Activated naive CD8-positive, alpha-beta T cell treated with anti-CD3 and anti-CD28 coated beads for 36 hours (primary cell): ENCODE results near the gene PCDHB6. TPM values are rescaled to one million over a fixed set of nuclear protein-coding genes. Genes with fewer than 3 reads are reported as not detected.
"Not testable (repeated sequence)": the region's sequence is repeated elsewhere in the genome, so short reads cannot be mapped to it uniquely, and the experiment has no call there.

Experiments
- DNase-seq: peaks from one replicate; pipeline ENCODE4 v3.0.0; 2021
- H3K27ac Mint-ChIP-seq: one replicate; pipeline ENCODE4 v1.8.0; 2022; ENCODE audit warnings: mild to moderate bottlenecking, moderate library complexity, mixed read lengths
- H3K27me3 Mint-ChIP-seq: one replicate; pipeline ENCODE4 v1.8.0; 2022; ENCODE audit warnings: mild to moderate bottlenecking, mixed read lengths
- H3K36me3 Mint-ChIP-seq: one replicate; pipeline ENCODE4 v1.8.0; 2021; ENCODE audit warnings: mild to moderate bottlenecking, mixed read lengths
- H3K4me1 Mint-ChIP-seq: one replicate; pipeline ENCODE4 v1.8.0; 2021; ENCODE audit warnings: mixed read lengths
- H3K4me3 Mint-ChIP-seq: one replicate; pipeline ENCODE4 v1.8.0; 2022; ENCODE audit warnings: mild to moderate bottlenecking, moderate library complexity, mixed read lengths
- H3K9me3 Mint-ChIP-seq: one replicate; pipeline ENCODE4 v1.8.0; 2022; ENCODE audit warnings: mixed read lengths
- total RNA-seq, 2 experiments: library from RNA; stranded (reverse); gene quantifications; one replicate each; pipeline ENCODE4 v1.2.3, GENCODE V29; 2021

The PCDHB6 gene
- total RNA-seq, 2 experiments from 2014 or later: not detected

GRCh38 chr5:141150224-141150992 is 551 bp downstream of the PCDHB6 start:
- peaks cover 11% of the 10 kb centered on the region for H3K36me3 Mint-ChIP-seq
- H3K4me1 Mint-ChIP-seq: no peaks in the 10 kb centered on the region
- H3K27ac Mint-ChIP-seq: no peak overlapping the region
- DNase-seq: no peak
- peaks cover 68% of the 10 kb centered on the region for H3K27me3 Mint-ChIP-seq
- H3K9me3 Mint-ChIP-seq: peaks cover 27% of the 10 kb centered on the region
- H3K4me3 Mint-ChIP-seq: no peak overlapping the region

DNA sequence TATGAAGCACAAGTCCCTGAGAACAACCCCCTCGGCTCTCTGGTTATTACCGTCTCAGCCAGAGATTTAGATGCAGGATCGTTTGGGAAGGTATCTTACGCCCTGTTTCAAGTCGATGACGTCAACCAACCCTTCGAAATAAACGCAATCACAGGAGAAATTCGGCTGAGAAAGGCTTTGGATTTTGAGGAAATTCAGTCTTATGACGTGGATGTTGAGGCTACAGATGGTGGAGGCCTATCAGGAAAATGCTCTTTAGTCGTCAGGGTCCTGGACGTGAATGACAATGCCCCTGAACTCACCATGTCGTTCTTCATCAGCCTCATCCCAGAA is 1.1 kb downstream of the PCDHB6 start:
- Mint-ChIP-seq H3K4me1 (no peaks in the 10 kb centered on the region), H3K27me3 (peaks cover 72% of the 10 kb centered on the region), H3K9me3 (peaks cover 28% of the 10 kb centered on the region), H3K4me3 (no peak overlapping the region), H3K27ac (no peak overlapping the region), H3K36me3 (peaks cover 11% of the 10 kb centered on the region)
- no peak for DNase-seq

- Mint-ChIP-seq H3K9me3 (peaks cover 30% of the 10 kb centered on the region), H3K36me3 (peaks cover 14% of the 10 kb centered on the region), H3K27me3 (peaks cover 72% of the 10 kb centered on the region)
- H3K27ac Mint-ChIP-seq, DNase-seq, H3K4me3 Mint-ChIP-seq, H3K4me1 Mint-ChIP-seq: not testable (repeated sequence)
These were observed 1.8 kb downstream of the PCDHB6 start for GRCh38 chr5:141151632-141152031.

DNA sequence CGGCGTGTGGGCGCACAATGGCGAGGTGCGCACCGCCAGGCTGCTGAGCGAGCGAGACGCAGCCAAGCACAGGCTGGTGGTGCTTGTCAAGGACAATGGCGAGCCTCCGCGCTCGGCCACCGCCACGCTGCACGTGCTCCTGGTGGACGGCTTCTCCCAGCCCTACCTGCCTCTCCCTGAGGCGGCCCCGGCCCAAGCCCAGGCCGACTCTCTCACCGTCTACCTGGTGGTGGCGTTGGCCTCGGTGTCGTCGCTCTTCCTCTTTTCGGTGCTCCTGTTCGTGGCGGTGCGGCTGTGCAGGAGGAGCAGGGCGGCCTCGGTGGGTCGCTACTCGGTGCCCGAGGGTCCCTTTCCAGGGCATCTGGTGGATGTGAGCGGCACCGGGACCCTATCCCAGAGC is 2.2 kb downstream of the PCDHB6 start:
- H3K27me3 Mint-ChIP-seq: peaks cover 76% of the 10 kb centered on the region
- H3K27ac Mint-ChIP-seq, DNase-seq, H3K4me3 Mint-ChIP-seq, H3K4me1 Mint-ChIP-seq: not testable (repeated sequence)
- H3K9me3 Mint-ChIP-seq: peaks cover 34% of the 10 kb centered on the region
- H3K36me3 Mint-ChIP-seq: peaks cover 18% of the 10 kb centered on the region

DNA sequence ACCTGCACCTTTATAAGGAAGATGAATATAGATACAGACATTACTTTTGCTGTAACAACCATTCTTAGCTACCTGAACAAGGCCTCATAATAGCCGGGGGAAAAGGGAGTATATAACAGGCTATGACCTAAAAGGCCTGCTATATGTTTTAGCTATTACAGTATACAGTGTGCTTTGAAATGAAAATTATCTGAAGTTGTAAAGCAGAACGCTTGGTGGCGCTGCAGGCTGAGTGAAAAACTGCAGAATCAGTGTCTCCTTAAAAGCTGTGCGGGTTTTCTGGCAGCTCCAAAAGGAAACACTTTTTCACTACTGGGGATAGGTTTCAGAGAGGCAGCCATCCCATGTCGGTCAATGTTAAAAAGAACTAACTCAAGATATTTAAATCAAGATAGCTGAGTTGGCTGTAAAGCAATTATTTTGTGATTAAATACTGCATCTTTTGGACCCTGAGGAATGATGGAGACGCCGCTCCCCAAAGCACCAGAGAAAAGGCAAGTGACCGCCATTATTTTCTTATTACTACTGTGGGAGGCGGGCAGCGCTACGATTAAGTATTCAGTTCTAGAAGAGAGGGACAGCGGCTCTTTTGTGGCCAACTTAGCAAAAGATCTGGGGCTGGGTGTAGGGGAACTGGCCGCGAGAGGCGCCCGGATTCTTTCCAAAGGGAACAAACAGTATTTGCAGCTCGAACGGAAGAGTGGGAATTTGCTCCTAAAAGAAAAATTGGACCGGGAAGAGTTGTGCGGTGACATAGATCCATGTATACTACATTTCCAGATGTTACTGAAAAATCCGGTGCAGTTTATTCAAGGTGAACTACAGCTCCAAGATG is 5.9 kb downstream of the PCDHB6 start:
- peaks cover 60% of the 10 kb centered on the region for H3K27me3 Mint-ChIP-seq

DNA sequence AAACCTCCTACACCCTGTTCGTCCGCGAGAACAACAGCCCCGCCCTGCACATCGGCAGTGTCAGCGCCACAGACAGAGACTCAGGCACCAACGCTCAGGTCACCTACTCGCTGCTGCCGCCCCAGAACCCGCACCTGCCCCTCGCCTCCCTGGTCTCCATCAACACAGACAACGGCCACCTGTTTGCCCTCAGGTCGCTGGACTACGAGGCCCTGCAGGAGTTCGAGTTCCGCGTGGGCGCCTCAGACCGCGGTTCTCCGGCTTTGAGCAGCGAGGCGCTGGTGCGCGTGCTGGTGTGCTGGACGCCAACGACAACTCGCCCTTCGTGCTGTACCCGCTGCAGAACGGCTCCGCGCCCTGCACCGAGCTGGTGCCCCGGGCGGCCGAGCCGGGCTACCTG is 7.5 kb downstream of the PCDHB6 start:
- not testable (repeated sequence) for DNase-seq, H3K4me3 Mint-ChIP-seq, H3K4me1 Mint-ChIP-seq, H3K27ac Mint-ChIP-seq
- peaks cover 21% of the 10 kb centered on the region for H3K9me3 Mint-ChIP-seq
- H3K27me3 Mint-ChIP-seq: peaks cover 53% of the 10 kb centered on the region
- peaks cover 12% of the 10 kb centered on the region for H3K36me3 Mint-ChIP-seq

More for the DNA sequence above, 5.9 kb downstream of the PCDHB6 start:
- Mint-ChIP-seq H3K36me3 (peaks cover 18% of the 10 kb centered on the region), H3K9me3 (peaks cover 31% of the 10 kb centered on the region), H3K27ac (no peak overlapping the region), H3K4me3 (no peak overlapping the region), H3K4me1 (no peaks in the 10 kb centered on the region)
- DNase-seq: no peak

- not testable (repeated sequence) for H3K36me3 Mint-ChIP-seq, H3K4me1 Mint-ChIP-seq, DNase-seq, H3K4me3 Mint-ChIP-seq, H3K27ac Mint-ChIP-seq
- Mint-ChIP-seq H3K27me3 (peaks cover 48% of the 10 kb centered on the region), H3K9me3 (peaks cover 22% of the 10 kb centered on the region)
These were observed 8.0 kb downstream of the PCDHB6 start for GRCh38 chr5:141157901-141158300.

GRCh38 chr5:141172381-141173204 is 22.7 kb downstream of the PCDHB6 start, which contains the start of gene PCDHB7:
Gene PCDHB7, plus strand, starts transcription at chr5:141172644. Its CDS starts 192 bp downstream, at chr5:141172836.
- Mint-ChIP-seq H3K4me3 (no peak within 1 kb of the TSS), H3K27me3 (peaks cover 37% of the 10 kb centered on the region), H3K4me1 (peaks cover 2% of the 10 kb centered on the region), H3K27ac (no peak within 1 kb of the TSS), H3K9me3 (peaks cover 12% of the 10 kb centered on the region), H3K36me3 (peaks cover 8% of the 10 kb centered on the region)
- DNase-seq: no peak

GRCh38 chr5:141174291-141175104 is 24.6 kb downstream of the PCDHB6 start:
- not testable (repeated sequence) for H3K36me3 Mint-ChIP-seq, DNase-seq, H3K4me1 Mint-ChIP-seq

DNA sequence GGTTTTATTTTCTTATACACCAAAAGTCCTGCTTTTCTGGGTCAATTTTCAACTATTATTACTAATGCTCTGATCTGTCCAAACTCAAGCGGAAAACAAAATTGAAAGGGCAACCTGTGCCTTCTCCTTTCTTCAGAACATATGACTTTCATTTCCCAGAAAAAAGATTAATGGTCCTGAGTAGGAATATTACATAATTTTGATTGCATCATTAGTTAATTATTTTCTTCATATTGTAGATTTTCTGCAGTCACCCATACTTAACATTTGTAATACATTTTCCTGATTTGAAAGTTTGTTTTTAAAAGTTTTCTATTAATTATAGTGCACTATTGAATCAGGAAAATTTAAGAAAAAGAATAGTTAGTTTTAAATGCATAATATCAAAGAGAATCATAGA is 26.1 kb downstream of the PCDHB6 start:
- H3K27ac Mint-ChIP-seq: no peak overlapping the region
- H3K4me1 Mint-ChIP-seq: peaks cover 2% of the 10 kb centered on the region
- H3K4me3 Mint-ChIP-seq: no peak overlapping the region
- peaks cover 27% of the 10 kb centered on the region for H3K27me3 Mint-ChIP-seq
- DNase-seq: no peak
- peaks cover 16% of the 10 kb centered on the region for H3K9me3 Mint-ChIP-seq
- peaks cover 8% of the 10 kb centered on the region for H3K36me3 Mint-ChIP-seq

More at GRCh38 chr5:141174291-141175104, 24.6 kb downstream of the PCDHB6 start:
- Mint-ChIP-seq H3K9me3 (peaks cover 12% of the 10 kb centered on the region), H3K27me3 (peaks cover 23% of the 10 kb centered on the region)
- H3K27ac Mint-ChIP-seq, H3K4me3 Mint-ChIP-seq: not testable (repeated sequence)

GRCh38 chr5:141177577-141178191 is 27.8 kb downstream of the PCDHB6 start, which contains the start of gene PCDHB8:
Gene PCDHB8, plus strand, starts transcription at chr5:141177790. Its CDS starts 245 bp downstream, at chr5:141178035.
- not testable (repeated sequence) for H3K4me1 Mint-ChIP-seq, DNase-seq, H3K4me3 Mint-ChIP-seq, H3K27ac Mint-ChIP-seq
- peaks cover 36% of the 10 kb centered on the region for H3K27me3 Mint-ChIP-seq
- H3K9me3 Mint-ChIP-seq: peaks cover 24% of the 10 kb centered on the region
- H3K36me3 Mint-ChIP-seq: peaks cover 13% of the 10 kb centered on the region

DNA sequence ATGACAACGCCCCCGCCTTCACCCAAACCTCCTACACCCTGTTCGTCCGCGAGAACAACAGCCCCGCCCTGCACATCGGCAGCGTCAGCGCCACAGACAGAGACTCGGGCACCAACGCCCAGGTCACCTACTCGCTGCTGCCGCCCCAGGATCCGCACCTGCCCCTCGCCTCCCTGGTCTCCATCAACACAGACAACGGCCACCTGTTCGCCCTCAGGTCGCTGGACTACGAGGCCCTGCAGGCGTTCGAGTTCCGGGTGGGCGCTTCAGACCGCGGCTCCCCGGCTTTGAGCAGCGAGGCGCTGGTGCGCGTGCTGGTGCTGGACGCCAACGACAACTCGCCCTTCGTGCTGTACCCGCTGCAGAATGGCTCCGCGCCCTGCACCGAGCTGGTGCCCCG is 29.5 kb downstream of the PCDHB6 start:
- not testable (repeated sequence) for H3K36me3 Mint-ChIP-seq, DNase-seq, H3K4me1 Mint-ChIP-seq, H3K27ac Mint-ChIP-seq, H3K4me3 Mint-ChIP-seq
- H3K9me3 Mint-ChIP-seq: peaks cover 29% of the 10 kb centered on the region
- H3K27me3 Mint-ChIP-seq: peaks cover 32% of the 10 kb centered on the region

DNA sequence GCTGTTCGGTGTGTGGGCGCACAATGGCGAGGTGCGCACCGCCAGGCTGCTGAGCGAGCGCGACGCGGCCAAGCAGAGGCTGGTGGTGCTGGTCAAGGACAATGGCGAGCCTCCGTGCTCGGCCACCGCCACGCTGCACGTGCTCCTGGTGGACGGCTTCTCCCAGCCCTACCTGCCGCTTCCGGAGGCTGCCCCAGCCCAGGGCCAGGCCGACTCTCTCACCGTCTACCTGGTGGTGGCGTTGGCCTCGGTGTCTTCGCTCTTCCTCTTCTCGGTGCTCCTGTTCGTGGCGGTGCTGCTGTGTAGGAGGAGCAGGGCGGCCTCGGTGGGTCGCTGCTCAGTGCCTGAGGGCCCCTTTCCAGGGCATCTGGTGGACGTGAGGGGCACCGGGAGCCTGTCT is 30.0 kb downstream of the PCDHB6 start:
- DNase-seq, H3K4me1 Mint-ChIP-seq, H3K27ac Mint-ChIP-seq, H3K4me3 Mint-ChIP-seq: not testable (repeated sequence)
- peaks cover 37% of the 10 kb centered on the region for H3K27me3 Mint-ChIP-seq
- peaks cover 31% of the 10 kb centered on the region for H3K9me3 Mint-ChIP-seq
- H3K36me3 Mint-ChIP-seq: peaks cover 10% of the 10 kb centered on the region

DNA sequence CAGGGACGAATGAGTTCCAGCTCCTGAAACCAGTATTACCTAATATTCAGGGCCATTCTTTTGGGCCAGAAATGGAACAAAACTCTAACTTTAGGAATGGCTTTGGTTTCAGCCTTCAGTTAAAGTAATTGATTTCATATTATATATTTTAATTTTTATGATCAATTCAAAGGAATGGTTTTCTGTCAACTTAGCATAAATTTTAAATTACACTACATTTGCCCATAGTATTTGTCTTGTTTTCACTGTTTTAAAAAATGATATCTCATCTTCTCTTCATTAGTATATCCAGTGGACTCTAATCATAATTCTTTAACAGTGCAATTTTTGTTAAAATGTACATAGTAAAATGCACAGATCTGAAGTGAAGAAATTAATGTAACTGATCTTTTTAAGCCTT is 30.5 kb downstream of the PCDHB6 start:
- H3K36me3 Mint-ChIP-seq: peaks cover 7% of the 10 kb centered on the region
- H3K4me1 Mint-ChIP-seq: no peaks in the 10 kb centered on the region
- peaks cover 42% of the 10 kb centered on the region for H3K27me3 Mint-ChIP-seq
- DNase-seq: no peak
- H3K4me3 Mint-ChIP-seq: no peak overlapping the region
- no peak overlapping the region for H3K27ac Mint-ChIP-seq
- peaks cover 31% of the 10 kb centered on the region for H3K9me3 Mint-ChIP-seq
